ENCODE data around the gene CDC42BPG. TPM values are rescaled to one million over a fixed set of nuclear protein-coding genes. Genes with fewer than 3 reads are reported as not detected.

CDC42BPG gene
- total and polyA plus RNA-seq, 5 donors, result 0.36 to 2.3 (median 0.71) TPM

GRCh38 chr11:64870893-64871466, 26.5 kb upstream of the CDC42BPG start:
- peaks cover 30% of the 10 kb centered on the region for H3K4me1 ChIP-seq (ENCODE audit: control insufficient read depth, insufficient read depth, low read length)

GRCh38 chr11:64870176-64870892, 25.9 kb upstream of the CDC42BPG start:
- intact Hi-C loops (cut with DNase I), result no loop called here
- DNase-seq (peak; percentile 88 to 91 (median 89)), ATAC-seq (peak; percentile 76 to 86)
- Histone ChIP-seq H3K27ac (ENCODE audit: low read length) (peak overlapping the region; percentile 90), H3K4me3 (ENCODE audit: low read length) (no peak overlapping the region), H3K9me3 (ENCODE audit: control insufficient read depth, low read length) (no peaks in the 10 kb centered on the region), H3K27me3 (ENCODE audit: control insufficient read depth, insufficient read depth) (no peaks in the 10 kb centered on the region), H3K4me1 (ENCODE audit: control insufficient read depth, insufficient read depth, low read length) (peaks cover 27% of the 10 kb centered on the region)
- WGBS, result 22% methylated on average over 19 of the region's 19 CpGs

More at GRCh38 chr11:64870893-64871466, 26.5 kb upstream of the CDC42BPG start:
- ATAC-seq (peak in 1 of 2 donors; percentile 7), DNase-seq (peak in 1 of 3 donors; percentile 60)
- intact Hi-C loops (cut with DNase I), result no loop called here
- H3K27me3 ChIP-seq (ENCODE audit: control insufficient read depth, insufficient read depth), result no peaks in the 10 kb centered on the region
- H3K27ac ChIP-seq (ENCODE audit: low read length), result peak overlapping the region; percentile 90
- H3K9me3 ChIP-seq (ENCODE audit: control insufficient read depth, low read length), result no peaks in the 10 kb centered on the region
- no peak overlapping the region for H3K4me3 ChIP-seq (ENCODE audit: low read length)
- WGBS, result 47% methylated on average over 20 of the region's 20 CpGs

- no peaks in the 10 kb centered on the region for H3K27me3 ChIP-seq (ENCODE audit: control insufficient read depth, insufficient read depth)
- no peaks in the 10 kb centered on the region for H3K9me3 ChIP-seq (ENCODE audit: control insufficient read depth, low read length)
- H3K27ac ChIP-seq (ENCODE audit: low read length), result peak overlapping the region; percentile 90
- intact Hi-C loops (cut with DNase I), result no loop called here
- H3K4me3 ChIP-seq (ENCODE audit: low read length), result no peak overlapping the region
- WGBS, result 51% methylated on average over 9 of the region's 9 CpGs
- ATAC-seq (peak; percentile 1 to 4), DNase-seq (peak in 1 of 3 donors; percentile 59)
- peaks cover 34% of the 10 kb centered on the region for H3K4me1 ChIP-seq (ENCODE audit: control insufficient read depth, insufficient read depth, low read length)
Measured at GRCh38 chr11:64869571-64870175, 25.2 kb upstream of the CDC42BPG start.

GRCh38 chr11:64868904-64869570, 24.6 kb upstream of the CDC42BPG start:
- no peak overlapping the region for H3K4me3 ChIP-seq (ENCODE audit: low read length)
- no peaks in the 10 kb centered on the region for H3K9me3 ChIP-seq (ENCODE audit: control insufficient read depth, low read length)
- ATAC-seq (peak in 1 of 2 donors; percentile 58), DNase-seq (peak; percentile 67 to 70 (median 69))
- peaks cover 38% of the 10 kb centered on the region for H3K4me1 ChIP-seq (ENCODE audit: control insufficient read depth, insufficient read depth, low read length)
- peak overlapping the region; percentile 90 for H3K27ac ChIP-seq (ENCODE audit: low read length)
- 49% methylated on average over 21 of the region's 21 CpGs for WGBS
- H3K27me3 ChIP-seq (ENCODE audit: control insufficient read depth, insufficient read depth), result no peaks in the 10 kb centered on the region
- intact Hi-C loops (cut with DNase I), result no loop called here

- no peaks in the 10 kb centered on the region for H3K27me3 ChIP-seq (ENCODE audit: control insufficient read depth, insufficient read depth)
- intact Hi-C loops (cut with DNase I), result no loop called here
- 79% methylated on average over 28 of the region's 28 CpGs for WGBS
- H3K4me3 ChIP-seq (ENCODE audit: low read length), result no peak overlapping the region
- DNase-seq (peak in 1 of 3 donors; percentile 54), ATAC-seq (no peak)
- H3K27ac ChIP-seq (ENCODE audit: low read length), result no peak overlapping the region
- H3K9me3 ChIP-seq (ENCODE audit: control insufficient read depth, low read length), result no peaks in the 10 kb centered on the region
- peaks cover 49% of the 10 kb centered on the region for H3K4me1 ChIP-seq (ENCODE audit: control insufficient read depth, insufficient read depth, low read length)
Measured at GRCh38 chr11:64867748-64868462, 23.5 kb upstream of the CDC42BPG start.

- DNase-seq (no peak), ATAC-seq (no peak)
- intact Hi-C loops (cut with DNase I), result no loop called here
- Histone ChIP-seq H3K9me3 (ENCODE audit: control insufficient read depth, low read length) (no peaks in the 10 kb centered on the region), H3K27ac (ENCODE audit: low read length) (no peak overlapping the region), H3K4me3 (ENCODE audit: low read length) (no peak overlapping the region), H3K4me1 (ENCODE audit: control insufficient read depth, insufficient read depth, low read length) (peaks cover 46% of the 10 kb centered on the region), H3K27me3 (ENCODE audit: control insufficient read depth, insufficient read depth) (no peaks in the 10 kb centered on the region)
- 97% methylated on average over 4 of the region's 4 CpGs for WGBS
Measured at GRCh38 chr11:64866173-64866491, 21.7 kb upstream of the CDC42BPG start.

GRCh38 chr11:64865286-64866172, 21.1 kb upstream of the CDC42BPG start:
- H3K4me3 ChIP-seq (ENCODE audit: low read length), result no peak overlapping the region

GRCh38 chr11:64864473-64865285, 20.2 kb upstream of the CDC42BPG start:
- H3K27me3 ChIP-seq (ENCODE audit: control insufficient read depth, insufficient read depth), result no peaks in the 10 kb centered on the region
- DNase-seq, result peak; percentile 84 to 94 (median 92)
- peak; percentile 80 to 88 for ATAC-seq
- H3K4me3 ChIP-seq (ENCODE audit: low read length), result no peak overlapping the region
- intact Hi-C loops (cut with DNase I), result no loop called here
- 39% methylated on average over 18 of the region's 18 CpGs for WGBS
- peaks cover 34% of the 10 kb centered on the region for H3K4me1 ChIP-seq (ENCODE audit: control insufficient read depth, insufficient read depth, low read length)
- H3K27ac ChIP-seq (ENCODE audit: low read length), result peak overlapping the region; percentile 87
- no peaks in the 10 kb centered on the region for H3K9me3 ChIP-seq (ENCODE audit: control insufficient read depth, low read length)

More at GRCh38 chr11:64865286-64866172, 21.1 kb upstream of the CDC42BPG start:
- Histone ChIP-seq H3K27me3 (ENCODE audit: control insufficient read depth, insufficient read depth) (no peaks in the 10 kb centered on the region), H3K4me1 (ENCODE audit: control insufficient read depth, insufficient read depth, low read length) (peaks cover 42% of the 10 kb centered on the region), H3K27ac (ENCODE audit: low read length) (peak overlapping the region; percentile 87), H3K9me3 (ENCODE audit: control insufficient read depth, low read length) (no peaks in the 10 kb centered on the region)
- ATAC-seq (peak; percentile 2 to 9), DNase-seq (peak in 1 of 3 donors; percentile 64)
- 58% methylated on average over 15 of the region's 15 CpGs for WGBS
- intact Hi-C loops (cut with DNase I), result no loop called here

GRCh38 chr11:64864135-64864472, 19.7 kb upstream of the CDC42BPG start:
- WGBS, result 47% methylated on average over 9 of the region's 9 CpGs
- ATAC-seq (peak; percentile 1 to 2), DNase-seq (no peak)
- intact Hi-C loops (cut with DNase I), result no loop called here
- H3K4me3 ChIP-seq (ENCODE audit: low read length), result no peak overlapping the region
- H3K4me1 ChIP-seq (ENCODE audit: control insufficient read depth, insufficient read depth, low read length), result peaks cover 28% of the 10 kb centered on the region
- no peaks in the 10 kb centered on the region for H3K27me3 ChIP-seq (ENCODE audit: control insufficient read depth, insufficient read depth)
- H3K9me3 ChIP-seq (ENCODE audit: control insufficient read depth, low read length), result no peaks in the 10 kb centered on the region
- peak overlapping the region; percentile 87 for H3K27ac ChIP-seq (ENCODE audit: low read length)

Data from right cardiac atrium (tissue), 5 donors.